H1 (cell line): ENCODE data around the gene HLA-DQA1. TPM values are rescaled to one million over a fixed set of nuclear protein-coding genes. Genes with fewer than 3 reads are reported as not detected.

Source experiments
- CBX5 ChIP-seq: fragments of 300-800, 300-1000 bp; sonication (generic); IDR thresholded peaks from 2 replicates; pipeline ENCODE4 v1.7.1; 2016; ENCODE audit warnings: antibody characterized with exemption, low read length, low read depth
- CTCF ChIP-seq, 3 experiments: IDR thresholded peaks; 1 replicate in 2 of 3; 2 replicates in 1 of 3; pipeline versions ENCODE4 v1.5.1 to v1.6.1; 2011; ENCODE audit warnings: low read length in 3 of 3, mild to moderate bottlenecking in 3 of 3, inconsistent platforms in 2 of 3, low read depth in 1 of 3, moderate library complexity in 1 of 3; ENCODE audit not compliant: insufficient read depth in 1 of 3; ENCODE audit errors: control extremely low read depth in 1 of 3
- EP300 ChIP-seq, 2 experiments: IDR thresholded peaks; 1 replicate in 1 of 2; 2 replicates in 1 of 2; pipeline ENCODE4 v1.6.1; 2011 to 2012; ENCODE audit warnings: low read depth in 2 of 2, low read length in 2 of 2, mild to moderate bottlenecking in 2 of 2, borderline replicate concordance in 1 of 2, inconsistent platforms in 1 of 2, moderate library complexity in 1 of 2
- RNF2 ChIP-seq: fragments of 200-900, 300-1000 bp; sonication (generic); IDR thresholded peaks from 2 replicates; pipeline ENCODE4 v1.7.1; 2016; ENCODE audit warnings: borderline replicate concordance, low read depth, mild to moderate bottlenecking, antibody characterized with exemption, low read length; ENCODE audit not compliant: poor library complexity, severe bottlenecking; ENCODE audit errors: missing control alignments
- SIX5 ChIP-seq: IDR thresholded peaks from 2 replicates; pipeline ENCODE4 v1.6.1; 2011; ENCODE audit warnings: mild to moderate bottlenecking, low read depth, low read length
- polyA plus RNA-seq, 7 experiments: library from polyadenylated mRNA; depleted of rRNA in 3 of 7; stranded (reverse) in 5 of 7; unstranded in 2 of 7; fragments of >200 nt in 5 of 7; fragments of 200-250 nt in 2 of 7; gene quantifications; 1 replicate in 5 of 7; 2 replicates in 1 of 7; 4 replicates in 1 of 7; pipeline versions ENCODE4 v1.2.1 to v1.2.3, GENCODE V29; 2011 to 2013; ENCODE audit warnings: missing spikeins in 2 of 7, mixed read lengths in 2 of 7
- total RNA-seq: library from RNA; stranded (reverse); fragmentation: NEBNext Ultra II Directional; extraction: Animal tissue kit (Norgen Biotek cat#: 25700); gene quantifications from 2 replicates; pipeline ENCODE4 v1.2.1, GENCODE V29; 2021

HLA-DQA1 gene
- total and polyA plus RNA-seq, 2 of the 8 experiments (the other 6 are each of a cell fraction or from before 2014, with no cell fraction given), result 0.12 TPM; not detected in 1

GRCh38 chr6:32658268-32658897 lies 21.2 kb downstream of the HLA-DQA1 start (continued):
- TF ChIP-seq EP300 (IDR thresholded peaks at IDR 0.05; ENCODE audit: borderline replicate concordance in 1 of 2, low read depth in 2 of 2, low read length in 2 of 2) (no peak), SIX5 (no peak), CTCF (IDR thresholded peaks at IDR 0.05; ENCODE audit: control extremely low read depth in 1 of 3, insufficient read depth in 1 of 3, low read depth in 1 of 3, low read length in 3 of 3) (no peak), RNF2 (no peak), CBX5 (no peak)
